ENCODE data around the gene HS6ST1.
"Not testable (repeated sequence)": the region's sequence is repeated elsewhere in the genome, so short reads cannot be mapped to it uniquely, and the experiment has no call there.

HS6ST1 gene

GRCh38 chr2:128271597-128271910 lies 47.1 kb downstream of the HS6ST1 start:
- H3K27ac ChIP-seq = no peak overlapping the region
- DNase-seq (ENCODE audit: low read depth, low spot score) = no peak

GRCh38 chr2:128270672-128271596 lies 47.7 kb downstream of the HS6ST1 start:
- no peak for DNase-seq (ENCODE audit: low read depth, low spot score)
- no peak overlapping the region for H3K27ac ChIP-seq

- no peak overlapping the region for H3K27ac ChIP-seq
- no peak for DNase-seq (ENCODE audit: low read depth, low spot score)
Measured at GRCh38 chr2:128269990-128270671, 48.5 kb downstream of the HS6ST1 start.

GRCh38 chr2:128269063-128269989 lies 49.3 kb downstream of the HS6ST1 start:
- no peak for DNase-seq (ENCODE audit: low read depth, low spot score)
- no peak overlapping the region for H3K27ac ChIP-seq

GRCh38 chr2:128268611-128269010 lies 50.1 kb downstream of the HS6ST1 start:
- not testable (repeated sequence) for DNase-seq (ENCODE audit: low read depth, low spot score); H3K27ac ChIP-seq

- DNase-seq (ENCODE audit: low read depth, low spot score); H3K27ac ChIP-seq: not testable (repeated sequence)
Measured at GRCh38 chr2:128268145-128268544, 50.5 kb downstream of the HS6ST1 start.

- not testable (repeated sequence) for H3K27ac ChIP-seq; DNase-seq (ENCODE audit: low read depth, low spot score)
Measured at GRCh38 chr2:128267649-128268048, 51.0 kb downstream of the HS6ST1 start.

- DNase-seq (ENCODE audit: low read depth, low spot score); H3K27ac ChIP-seq: not testable (repeated sequence)
Measured at GRCh38 chr2:128267197-128267596, 51.5 kb downstream of the HS6ST1 start.

GRCh38 chr2:128266463-128266862 lies 52.2 kb downstream of the HS6ST1 start:
- not testable (repeated sequence) for DNase-seq (ENCODE audit: low read depth, low spot score); H3K27ac ChIP-seq

- not testable (repeated sequence) for H3K27ac ChIP-seq; DNase-seq (ENCODE audit: low read depth, low spot score)
Measured at GRCh38 chr2:128265608-128265993, 53.1 kb downstream of the HS6ST1 start.

GRCh38 chr2:128264881-128265607 lies 53.6 kb downstream of the HS6ST1 start:
- no peak for DNase-seq (ENCODE audit: low read depth, low spot score)
- H3K27ac ChIP-seq = no peak overlapping the region

GRCh38 chr2:128263902-128264331 lies 54.8 kb downstream of the HS6ST1 start:
- DNase-seq (ENCODE audit: low read depth, low spot score) = no peak
- no peak overlapping the region for H3K27ac ChIP-seq

GRCh38 chr2:128262315-128263253 lies 56.1 kb downstream of the HS6ST1 start:
- DNase-seq (ENCODE audit: low read depth, low spot score) = no peak
- no peak overlapping the region for H3K27ac ChIP-seq

- H3K27ac ChIP-seq = peak overlapping the region; percentile 13
- no peak for DNase-seq (ENCODE audit: low read depth, low spot score)
Measured at GRCh38 chr2:128261245-128262128, 57.2 kb downstream of the HS6ST1 start.

- peak overlapping the region; percentile 13 for H3K27ac ChIP-seq
- peak; percentile 53 for DNase-seq (ENCODE audit: low read depth, low spot score)
Measured at GRCh38 chr2:128260239-128261138, 58.2 kb downstream of the HS6ST1 start.

- no peak for DNase-seq (ENCODE audit: low read depth, low spot score)
- no peak overlapping the region for H3K27ac ChIP-seq
Measured at GRCh38 chr2:128259585-128259984, 59.1 kb downstream of the HS6ST1 start.

- DNase-seq (ENCODE audit: low read depth, low spot score) = no peak
Measured at GRCh38 chr2:128258218-128258617, 60.5 kb downstream of the HS6ST1 start.

More at GRCh38 chr2:128258218-128258617, 60.5 kb downstream of the HS6ST1 start:
- H3K27ac ChIP-seq = no peak overlapping the region

All from epithelial cell of prostate (primary cell).